ENCODE results near the gene MACROD1.

Gene MACROD1

DNA sequence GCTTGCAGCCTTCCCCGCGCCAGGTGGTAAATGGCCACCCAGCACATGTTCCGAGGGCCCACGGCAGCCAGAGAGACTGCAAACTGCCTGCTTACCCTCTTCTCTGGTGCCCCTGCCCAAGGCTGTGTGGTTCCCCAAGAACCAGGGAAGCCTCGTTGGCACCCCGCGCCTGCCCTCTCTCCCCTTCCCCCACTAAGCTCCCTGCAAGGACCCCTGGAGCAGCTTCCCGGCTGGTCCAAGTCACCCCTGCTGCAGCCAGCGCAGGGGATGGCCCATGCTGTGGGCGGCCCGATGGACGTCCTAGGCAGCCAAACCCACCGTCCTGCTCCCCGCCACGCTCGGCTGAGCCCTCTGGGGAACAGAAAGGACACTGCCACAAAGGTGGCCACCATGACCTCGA, 30.2 kb downstream of the MACROD1 start:
- TF ChIP-seq, protein P1, sequence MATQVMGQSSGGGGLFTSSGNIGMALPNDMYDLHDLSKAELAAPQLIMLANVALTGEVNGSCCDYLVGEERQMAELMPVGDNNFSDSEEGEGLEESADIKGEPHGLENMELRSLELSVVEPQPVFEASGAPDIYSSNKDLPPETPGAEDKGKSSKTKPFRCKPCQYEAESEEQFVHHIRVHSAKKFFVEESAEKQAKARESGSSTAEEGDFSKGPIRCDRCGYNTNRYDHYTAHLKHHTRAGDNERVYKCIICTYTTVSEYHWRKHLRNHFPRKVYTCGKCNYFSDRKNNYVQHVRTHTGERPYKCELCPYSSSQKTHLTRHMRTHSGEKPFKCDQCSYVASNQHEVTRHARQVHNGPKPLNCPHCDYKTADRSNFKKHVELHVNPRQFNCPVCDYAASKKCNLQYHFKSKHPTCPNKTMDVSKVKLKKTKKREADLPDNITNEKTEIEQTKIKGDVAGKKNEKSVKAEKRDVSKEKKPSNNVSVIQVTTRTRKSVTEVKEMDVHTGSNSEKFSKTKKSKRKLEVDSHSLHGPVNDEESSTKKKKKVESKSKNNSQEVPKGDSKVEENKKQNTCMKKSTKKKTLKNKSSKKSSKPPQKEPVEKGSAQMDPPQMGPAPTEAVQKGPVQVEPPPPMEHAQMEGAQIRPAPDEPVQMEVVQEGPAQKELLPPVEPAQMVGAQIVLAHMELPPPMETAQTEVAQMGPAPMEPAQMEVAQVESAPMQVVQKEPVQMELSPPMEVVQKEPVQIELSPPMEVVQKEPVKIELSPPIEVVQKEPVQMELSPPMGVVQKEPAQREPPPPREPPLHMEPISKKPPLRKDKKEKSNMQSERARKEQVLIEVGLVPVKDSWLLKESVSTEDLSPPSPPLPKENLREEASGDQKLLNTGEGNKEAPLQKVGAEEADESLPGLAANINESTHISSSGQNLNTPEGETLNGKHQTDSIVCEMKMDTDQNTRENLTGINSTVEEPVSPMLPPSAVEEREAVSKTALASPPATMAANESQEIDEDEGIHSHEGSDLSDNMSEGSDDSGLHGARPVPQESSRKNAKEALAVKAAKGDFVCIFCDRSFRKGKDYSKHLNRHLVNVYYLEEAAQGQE (IDR thresholded peaks at IDR 0.05; ENCODE audit: low read depth): no peak
- TF ChIP-seq NFIC (IDR thresholded peaks at IDR 0.05): no peak
- TF ChIP-seq EGR1 (IDR thresholded peaks at IDR 0.05): no peak
- TF ChIP-seq CEBPB (IDR thresholded peaks at IDR 0.05): no peak
- TF ChIP-seq, protein P2, sequence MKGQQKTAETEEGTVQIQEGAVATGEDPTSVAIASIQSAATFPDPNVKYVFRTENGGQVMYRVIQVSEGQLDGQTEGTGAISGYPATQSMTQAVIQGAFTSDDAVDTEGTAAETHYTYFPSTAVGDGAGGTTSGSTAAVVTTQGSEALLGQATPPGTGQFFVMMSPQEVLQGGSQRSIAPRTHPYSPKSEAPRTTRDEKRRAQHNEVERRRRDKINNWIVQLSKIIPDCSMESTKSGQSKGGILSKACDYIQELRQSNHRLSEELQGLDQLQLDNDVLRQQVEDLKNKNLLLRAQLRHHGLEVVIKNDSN (IDR thresholded peaks at IDR 0.05): no peak
- TF ChIP-seq TAF1 (IDR thresholded peaks at IDR 0.05; ENCODE audit: low read depth): no peak
- TF ChIP-seq EP300 (IDR thresholded peaks at IDR 0.05; ENCODE audit: borderline replicate concordance): no peak
- no peak for TF ChIP-seq YY1 (IDR thresholded peaks at IDR 0.05; ENCODE audit: low read depth)
- no peak for TF ChIP-seq TEAD4 (IDR thresholded peaks at IDR 0.05)
- TF ChIP-seq TCF12 (IDR thresholded peaks at IDR 0.05; ENCODE audit: low read depth): no peak
- TF ChIP-seq FOXM1 (IDR thresholded peaks at IDR 0.05; ENCODE audit: borderline replicate concordance, low read depth): no peak
- TF ChIP-seq ZBTB7A (IDR thresholded peaks at IDR 0.05; ENCODE audit: low read depth): no peak
- no peak for TF ChIP-seq RAD21 (IDR thresholded peaks at IDR 0.05; ENCODE audit: low read depth)
- TF ChIP-seq CREB1 (IDR thresholded peaks at IDR 0.05; ENCODE audit: low read depth): no peak
- TF ChIP-seq, protein P3, sequence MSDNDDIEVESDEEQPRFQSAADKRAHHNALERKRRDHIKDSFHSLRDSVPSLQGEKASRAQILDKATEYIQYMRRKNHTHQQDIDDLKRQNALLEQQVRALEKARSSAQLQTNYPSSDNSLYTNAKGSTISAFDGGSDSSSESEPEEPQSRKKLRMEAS (IDR thresholded peaks at IDR 0.05): no peak

DNA sequence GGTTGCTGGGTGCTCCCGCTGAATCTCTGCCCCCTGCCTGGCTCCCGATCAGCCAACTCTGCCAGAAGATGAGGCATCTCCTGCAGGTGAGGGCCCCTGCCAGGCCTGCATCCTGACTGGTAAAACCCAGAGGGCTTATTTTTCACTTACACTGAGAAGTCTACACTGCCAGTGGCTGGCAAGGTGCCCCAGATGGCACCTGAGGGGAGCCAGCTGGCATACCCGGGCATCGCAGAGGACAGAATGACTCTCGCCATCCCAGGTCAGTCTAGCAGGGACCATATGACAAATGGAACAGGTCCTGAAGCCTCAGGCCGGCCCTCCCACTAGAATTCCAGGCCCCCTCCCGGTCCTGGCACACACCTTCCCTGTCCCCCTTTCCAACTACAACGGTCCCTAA, 30.9 kb downstream of the MACROD1 start:
- TF ChIP-seq ZBTB7A (IDR thresholded peaks at IDR 0.05; ENCODE audit: low read depth) (no peak), EGR1 (IDR thresholded peaks at IDR 0.05) (no peak), EP300 (IDR thresholded peaks at IDR 0.05; ENCODE audit: borderline replicate concordance) (no peak), CEBPB (IDR thresholded peaks at IDR 0.05) (no peak), RAD21 (IDR thresholded peaks at IDR 0.05; ENCODE audit: low read depth) (no peak), NFIC (IDR thresholded peaks at IDR 0.05) (no peak), CREB1 (IDR thresholded peaks at IDR 0.05; ENCODE audit: low read depth) (no peak), FOXM1 (IDR thresholded peaks at IDR 0.05; ENCODE audit: borderline replicate concordance, low read depth) (no peak), TCF12 (IDR thresholded peaks at IDR 0.05; ENCODE audit: low read depth) (no peak), YY1 (IDR thresholded peaks at IDR 0.05; ENCODE audit: low read depth) (no peak), TEAD4 (IDR thresholded peaks at IDR 0.05) (no peak), TAF1 (IDR thresholded peaks at IDR 0.05; ENCODE audit: low read depth) (no peak)
- TF ChIP-seq, protein P2 (IDR thresholded peaks at IDR 0.05): no peak
- TF ChIP-seq, protein P1 (IDR thresholded peaks at IDR 0.05; ENCODE audit: low read depth): no peak
- TF ChIP-seq, protein P3 (IDR thresholded peaks at IDR 0.05): no peak

DNA sequence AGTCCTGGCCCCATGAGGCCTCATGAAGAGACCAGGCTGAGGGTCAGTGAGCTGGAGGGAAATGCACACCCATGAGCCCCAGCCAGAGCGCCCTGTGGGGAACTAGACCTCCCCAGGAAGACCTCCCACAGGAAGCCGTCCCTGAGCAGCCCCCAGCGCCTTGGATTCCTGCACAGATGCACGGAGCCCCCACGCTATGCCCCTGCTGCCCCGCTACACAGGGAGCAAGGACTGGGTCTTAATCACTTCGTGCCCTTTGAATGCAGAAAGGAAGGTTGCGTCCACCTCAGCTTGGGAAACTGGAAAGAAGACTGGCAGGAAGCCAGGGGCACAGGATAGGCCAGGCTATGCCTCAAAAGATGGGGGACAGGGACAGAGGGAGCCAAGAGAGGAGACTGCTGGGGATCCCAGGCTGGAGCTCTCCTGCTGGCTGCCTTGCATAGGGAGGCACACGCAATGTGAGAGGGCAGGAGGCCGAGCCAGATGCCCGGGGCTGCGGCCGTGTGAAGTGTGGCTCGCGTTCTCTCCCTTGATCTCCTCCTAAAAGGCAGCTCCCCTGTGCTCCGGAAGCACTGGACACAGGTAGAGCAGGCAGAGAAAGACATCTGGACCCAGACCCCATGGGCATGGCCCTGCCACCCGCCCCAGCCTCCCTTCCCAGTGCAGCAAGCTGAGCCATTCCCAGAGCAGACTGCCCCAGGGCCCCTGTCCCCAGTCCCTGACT, 32.8 kb downstream of the MACROD1 start:
- TF ChIP-seq, protein P1 (IDR thresholded peaks at IDR 0.05; ENCODE audit: low read depth): no peak
- TF ChIP-seq TEAD4 (IDR thresholded peaks at IDR 0.05) (no peak), TCF12 (IDR thresholded peaks at IDR 0.05; ENCODE audit: low read depth) (no peak), FOXM1 (IDR thresholded peaks at IDR 0.05; ENCODE audit: borderline replicate concordance, low read depth) (no peak), NFIC (IDR thresholded peaks at IDR 0.05) (no peak)

DNA sequence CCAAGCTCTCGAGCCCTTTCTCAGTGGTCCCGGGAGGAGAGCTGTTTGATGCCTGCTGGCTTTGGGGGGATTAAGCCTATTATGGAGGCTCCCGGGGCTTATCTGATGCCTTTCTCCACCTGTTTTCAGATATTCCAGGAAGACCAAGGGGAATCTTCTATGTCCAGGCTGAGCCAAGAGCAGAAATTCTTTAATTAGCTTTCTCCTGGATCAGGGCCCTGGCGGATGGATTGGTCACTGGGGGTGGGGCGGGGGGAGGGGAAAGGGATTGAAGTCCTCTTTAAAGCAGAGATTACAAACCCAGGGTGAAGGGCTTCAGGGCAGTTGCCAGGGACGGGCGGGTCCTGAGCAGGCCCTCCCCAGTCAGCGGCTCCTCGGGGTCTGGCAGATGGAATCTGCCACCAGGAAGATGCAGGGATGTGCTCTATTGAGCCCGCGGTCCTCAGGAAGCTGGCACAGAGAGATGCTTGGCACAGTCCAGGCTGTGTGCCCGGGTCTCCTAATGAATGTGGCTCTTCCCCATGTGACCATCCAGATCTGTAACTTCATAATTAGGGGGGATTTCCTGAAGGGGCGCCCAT, 33.6 kb downstream of the MACROD1 start:
- TF ChIP-seq YY1 (IDR thresholded peaks at IDR 0.05; ENCODE audit: low read depth) (no peak), EP300 (IDR thresholded peaks at IDR 0.05; ENCODE audit: borderline replicate concordance) (no peak), NFIC (IDR thresholded peaks at IDR 0.05) (no peak), CEBPB (IDR thresholded peaks at IDR 0.05) (no peak), TEAD4 (IDR thresholded peaks at IDR 0.05) (no peak), TAF1 (IDR thresholded peaks at IDR 0.05; ENCODE audit: low read depth) (no peak), EGR1 (IDR thresholded peaks at IDR 0.05) (no peak), ZBTB7A (IDR thresholded peaks at IDR 0.05; ENCODE audit: low read depth) (no peak), CREB1 (IDR thresholded peaks at IDR 0.05; ENCODE audit: low read depth) (no peak)
- TF ChIP-seq, protein P2 (IDR thresholded peaks at IDR 0.05): no peak
- TF ChIP-seq, protein P1 (IDR thresholded peaks at IDR 0.05; ENCODE audit: low read depth): no peak
- TF ChIP-seq, protein P3 (IDR thresholded peaks at IDR 0.05): no peak

Data from Ishikawa (cell line).